SU-DHL-6 (cell line): ENCODE data around the gene ADSS1.

Experiments
- H2AFZ ChIP-seq: fragments of 200-600 bp; sonication (generic); 2 replicates; pipeline ENCODE4 v1.6.1; 2014; ENCODE audit warnings: low read depth, mild to moderate bottlenecking, moderate library complexity, mixed read lengths, antibody characterized with exemption, low read length; ENCODE audit not compliant: severe bottlenecking
- H3F3A ChIP-seq: fragments of 200-600 bp; shearing (Covaris generic); 2 replicates; pipeline ENCODE4 v1.6.0; 2016; ENCODE audit warnings: antibody characterized with exemption, mild to moderate bottlenecking; ENCODE audit not compliant: insufficient read depth
- H3K27ac ChIP-seq: fragments of 200-600 bp; sonication (generic); 2 replicates; pipeline ENCODE4 v1.5.1; 2016; ENCODE audit warnings: low read depth, mild to moderate bottlenecking, low read length, moderate library complexity, mixed read lengths
- H3K27me3 ChIP-seq: fragments of 200-600 bp; sonication (generic), shearing (Covaris generic); 2 replicates; pipeline ENCODE4 v1.6.0; 2014; ENCODE audit warnings: mild to moderate bottlenecking, low read length
- H3K36me3 ChIP-seq: fragments of 200-600 bp; sonication (generic); 2 replicates; pipeline ENCODE4 v1.6.1; 2014; ENCODE audit warnings: mild to moderate bottlenecking, low read length, mixed read lengths
- H3K4me2 ChIP-seq: fragments of 300-600, 200-600 bp; shearing (Covaris generic), sonication (generic); 2 replicates; pipeline ENCODE4 v1.6.0; 2014; ENCODE audit warnings: low read length, low read depth, mild to moderate bottlenecking; ENCODE audit not compliant: poor library complexity, severe bottlenecking
- H3K4me3 ChIP-seq: fragments of 200-600 bp; sonication (generic); 2 replicates; pipeline ENCODE4 v1.5.1; 2014; ENCODE audit warnings: antibody characterized with exemption, low read length, mild to moderate bottlenecking, mixed read lengths; ENCODE audit not compliant: insufficient read depth, poor library complexity, severe bottlenecking
- H3K79me2 ChIP-seq: fragments of 200-600 bp; sonication (generic); 2 replicates; pipeline ENCODE4 v1.6.1; 2014; ENCODE audit warnings: mild to moderate bottlenecking, low read length, moderate library complexity; ENCODE audit not compliant: insufficient read depth
- H3K9ac ChIP-seq: fragments of 200-600 bp; sonication (generic); 2 replicates; pipeline ENCODE4 v1.7.0; 2014; ENCODE audit warnings: mild to moderate bottlenecking, low read length
- H3K9me2 ChIP-seq: fragments of 200-600 bp; sonication (generic); replicated peaks from 2 replicates; pipeline ENCODE4 v1.6.1; 2014; ENCODE audit warnings: low read length; ENCODE audit not compliant: insufficient read depth
- H3K9me3 ChIP-seq: fragments of 200-600 bp; sonication (generic); 2 replicates; pipeline ENCODE4 v1.6.1; 2014; ENCODE audit warnings: low read length, mixed read lengths; ENCODE audit not compliant: insufficient read depth
- H4K20me1 ChIP-seq: fragments of 200-600 bp; sonication (generic); 2 replicates; pipeline ENCODE4 v1.6.1; 2014; ENCODE audit warnings: low read depth, mild to moderate bottlenecking, antibody characterized with exemption, low read length, moderate library complexity, mixed read lengths
- EZH2phosphoT487 ChIP-seq: fragments of 200-600 bp; sonication (generic), shearing (Covaris generic); conservative IDR thresholded peaks from 2 replicates; pipeline ENCODE4 v1.6.1; 2018; ENCODE audit warnings: mild to moderate bottlenecking, antibody characterized with exemption, low read length, moderate library complexity, mixed read lengths
- TF ChIP-seq, protein P1 (sequence below): fragments of 200-600 bp; sonication (generic); IDR thresholded peaks from one replicate; pipeline ENCODE4 v1.5.1; 2017; ENCODE audit warnings: antibody characterized with exemption, mild to moderate bottlenecking, low read length, moderate library complexity; ENCODE audit not compliant: insufficient read depth, poor library complexity, severe bottlenecking

ADSS1 gene

DNA sequence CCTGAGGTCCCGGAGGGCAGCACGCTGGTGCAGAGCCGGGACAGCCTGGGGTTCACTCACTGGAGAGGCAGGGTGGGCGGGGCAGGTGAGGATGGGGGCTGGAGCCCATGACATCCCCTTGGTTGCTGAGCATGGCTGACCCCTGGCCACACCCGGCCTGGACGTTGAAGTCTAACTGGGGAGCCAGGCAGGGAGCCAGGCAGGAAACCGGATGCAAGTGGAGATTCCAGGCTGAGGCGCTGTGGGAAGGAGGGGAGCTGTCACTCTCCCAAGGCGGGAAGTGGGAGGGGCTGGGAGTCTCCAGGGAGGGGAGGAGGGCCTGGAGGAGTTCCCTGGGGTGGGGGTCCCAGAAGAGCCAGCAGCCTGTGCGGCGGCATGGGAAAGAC is 42.3 kb upstream of the ADSS1 start:
- Histone ChIP-seq H3K9me2 (no peaks in the 10 kb centered on the region), H3K9ac (no peak overlapping the region), H3K4me2 (no peak overlapping the region), H4K20me1 (no peaks in the 10 kb centered on the region), H3K27ac (no peak overlapping the region), H3F3A (no peaks in the 10 kb centered on the region), H3K27me3 (no peaks in the 10 kb centered on the region), H3K9me3 (no peaks in the 10 kb centered on the region), H2AFZ (no peak overlapping the region), H3K4me3 (no peak overlapping the region), H3K79me2 (no peaks in the 10 kb centered on the region), H3K36me3 (no peaks in the 10 kb centered on the region)
- TF ChIP-seq EZH2phosphoT487: no peak
- TF ChIP-seq, protein P1, sequence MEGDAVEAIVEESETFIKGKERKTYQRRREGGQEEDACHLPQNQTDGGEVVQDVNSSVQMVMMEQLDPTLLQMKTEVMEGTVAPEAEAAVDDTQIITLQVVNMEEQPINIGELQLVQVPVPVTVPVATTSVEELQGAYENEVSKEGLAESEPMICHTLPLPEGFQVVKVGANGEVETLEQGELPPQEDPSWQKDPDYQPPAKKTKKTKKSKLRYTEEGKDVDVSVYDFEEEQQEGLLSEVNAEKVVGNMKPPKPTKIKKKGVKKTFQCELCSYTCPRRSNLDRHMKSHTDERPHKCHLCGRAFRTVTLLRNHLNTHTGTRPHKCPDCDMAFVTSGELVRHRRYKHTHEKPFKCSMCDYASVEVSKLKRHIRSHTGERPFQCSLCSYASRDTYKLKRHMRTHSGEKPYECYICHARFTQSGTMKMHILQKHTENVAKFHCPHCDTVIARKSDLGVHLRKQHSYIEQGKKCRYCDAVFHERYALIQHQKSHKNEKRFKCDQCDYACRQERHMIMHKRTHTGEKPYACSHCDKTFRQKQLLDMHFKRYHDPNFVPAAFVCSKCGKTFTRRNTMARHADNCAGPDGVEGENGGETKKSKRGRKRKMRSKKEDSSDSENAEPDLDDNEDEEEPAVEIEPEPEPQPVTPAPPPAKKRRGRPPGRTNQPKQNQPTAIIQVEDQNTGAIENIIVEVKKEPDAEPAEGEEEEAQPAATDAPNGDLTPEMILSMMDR: no peak

DNA sequence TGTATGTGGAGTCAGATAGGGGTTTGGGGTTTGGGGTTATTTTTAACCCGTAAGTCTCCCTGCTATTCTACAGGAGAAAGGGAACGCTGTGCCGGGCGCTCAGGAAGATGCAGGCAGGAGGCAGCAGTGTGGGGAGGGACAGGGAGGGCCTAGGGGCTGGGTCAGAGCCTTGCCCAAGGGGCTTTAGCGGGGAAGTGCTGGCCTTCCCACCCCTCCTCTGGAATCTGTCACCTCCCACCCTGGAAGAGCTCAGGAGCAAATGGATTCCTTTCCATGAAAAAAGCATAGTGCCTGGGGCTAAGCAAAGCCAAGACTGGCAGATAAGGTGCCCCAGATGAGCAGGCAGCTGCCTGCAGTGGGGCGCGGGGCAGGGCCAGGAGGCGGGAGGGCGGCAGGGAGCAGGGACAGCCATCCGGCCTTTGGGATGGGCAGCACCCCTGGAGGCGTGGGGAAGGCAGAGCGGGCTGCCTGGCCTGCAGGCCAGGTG is 41.9 kb upstream of the ADSS1 start:
- H3K9me3 ChIP-seq: no peaks in the 10 kb centered on the region
- no peak for TF ChIP-seq EZH2phosphoT487
- TF ChIP-seq, protein P1: no peak
- H3K4me3 ChIP-seq: no peak overlapping the region
- H3K9ac ChIP-seq: no peak overlapping the region
- H3K27me3 ChIP-seq: no peaks in the 10 kb centered on the region
- H3K36me3 ChIP-seq: no peaks in the 10 kb centered on the region
- H3K79me2 ChIP-seq: no peaks in the 10 kb centered on the region
- H3K27ac ChIP-seq: no peak overlapping the region
- H3K9me2 ChIP-seq: no peaks in the 10 kb centered on the region
- H3K4me2 ChIP-seq: no peak overlapping the region
- no peaks in the 10 kb centered on the region for H4K20me1 ChIP-seq
- H3F3A ChIP-seq: no peaks in the 10 kb centered on the region
- no peak overlapping the region for H2AFZ ChIP-seq

DNA sequence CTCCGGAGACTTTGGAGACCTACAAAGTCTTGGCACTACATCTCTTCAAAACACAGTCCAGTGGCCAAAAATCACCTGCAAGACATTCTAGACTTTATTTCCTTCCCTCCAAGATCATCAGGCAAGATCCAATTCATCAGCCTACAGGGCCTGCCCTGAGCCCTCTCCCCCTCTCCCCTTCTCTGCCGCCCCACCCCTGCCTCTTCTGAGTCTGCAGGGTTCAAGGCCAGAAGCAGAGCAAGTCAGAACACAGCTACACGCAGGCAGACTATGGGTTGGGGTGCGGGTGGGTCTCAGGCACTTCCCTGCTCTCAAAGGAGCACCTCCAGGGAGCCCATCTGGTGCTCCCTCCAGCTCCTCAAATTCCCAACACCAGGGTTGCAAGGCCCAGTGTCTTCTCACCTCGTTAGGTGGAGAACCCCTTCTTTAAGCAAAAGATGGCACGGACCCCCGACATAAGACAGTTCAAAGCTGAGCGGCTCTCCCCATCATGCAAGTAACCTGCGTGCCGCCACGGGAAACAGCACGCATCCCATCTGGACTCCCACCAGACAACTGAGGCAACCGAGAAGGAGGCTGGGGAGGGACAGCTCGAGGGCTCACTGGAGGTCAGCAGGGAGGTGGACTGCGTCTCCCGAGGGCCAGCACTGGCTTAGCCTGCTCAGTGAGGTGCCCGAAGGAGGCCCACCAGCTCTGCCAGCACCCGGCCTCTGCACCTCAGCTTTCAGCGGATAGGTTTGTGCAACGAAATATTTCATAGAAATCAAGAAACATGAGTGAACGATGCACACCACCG is 40.2 kb upstream of the ADSS1 start:
- TF ChIP-seq, protein P1: no peak
- TF ChIP-seq EZH2phosphoT487: no peak
- H3K36me3 ChIP-seq: no peaks in the 10 kb centered on the region
- H3K79me2 ChIP-seq: no peaks in the 10 kb centered on the region
- no peak overlapping the region for H3K9ac ChIP-seq
- H3K27me3 ChIP-seq: no peaks in the 10 kb centered on the region
- no peak overlapping the region for H3K4me3 ChIP-seq
- no peaks in the 10 kb centered on the region for H3F3A ChIP-seq
- no peak overlapping the region for H3K4me2 ChIP-seq
- H3K9me2 ChIP-seq: no peaks in the 10 kb centered on the region
- H4K20me1 ChIP-seq: no peaks in the 10 kb centered on the region
- H3K9me3 ChIP-seq: no peaks in the 10 kb centered on the region
- H2AFZ ChIP-seq: no peak overlapping the region
- no peak overlapping the region for H3K27ac ChIP-seq
